Chondrocyte (in vitro differentiated cells): Measurements from ENCODE around the gene ZNRD2. TPM values are rescaled to one million over a fixed set of nuclear protein-coding genes. Genes with fewer than 3 reads are reported as not detected.

ENCODE experiments used
- DNase-seq: peaks from one replicate; pipeline ENCODE4 v3.0.0; 2021; ENCODE audit warnings: mixed read lengths, low spot score
- H3K27ac Mint-ChIP-seq: one replicate; pipeline ENCODE4 v1.8.0; 2021; ENCODE audit warnings: mild to moderate bottlenecking, moderate library complexity, mixed read lengths; ENCODE audit not compliant: unreplicated experiment
- H3K27me3 Mint-ChIP-seq: 2 replicates; pipeline ENCODE4 v1.8.0; 2021; ENCODE audit warnings: low read depth, mixed read lengths
- H3K36me3 Mint-ChIP-seq: 2 replicates; pipeline ENCODE4 v1.8.0; 2021; ENCODE audit warnings: low read depth, mixed read lengths
- H3K4me1 Mint-ChIP-seq: 2 replicates; pipeline ENCODE4 v1.8.0; 2021; ENCODE audit warnings: low read depth, mild to moderate bottlenecking, mixed read lengths
- H3K4me3 Mint-ChIP-seq: one replicate; pipeline ENCODE4 v1.8.0; 2021; ENCODE audit warnings: mild to moderate bottlenecking, moderate library complexity, mixed read lengths; ENCODE audit not compliant: unreplicated experiment
- H3K9me3 Mint-ChIP-seq: 2 replicates; pipeline ENCODE4 v1.8.0; 2021; ENCODE audit warnings: low read depth, mixed read lengths
- total RNA-seq: library from RNA; stranded (reverse); gene quantifications from 3 replicates; pipeline ENCODE4 v1.2.1, GENCODE V29; 2021
- TF ChIP-seq, protein P1 (sequence below): fragments of 200-600 bp; sonication (generic); IDR thresholded peaks from 2 replicates; pipeline ENCODE4 v1.5.0; 2021; ENCODE audit warnings: antibody characterized with exemption, mild to moderate bottlenecking, moderate library complexity

ZNRD2 gene
- total RNA-seq, 1 donor from 2014 or later = 26.4 TPM

DNA sequence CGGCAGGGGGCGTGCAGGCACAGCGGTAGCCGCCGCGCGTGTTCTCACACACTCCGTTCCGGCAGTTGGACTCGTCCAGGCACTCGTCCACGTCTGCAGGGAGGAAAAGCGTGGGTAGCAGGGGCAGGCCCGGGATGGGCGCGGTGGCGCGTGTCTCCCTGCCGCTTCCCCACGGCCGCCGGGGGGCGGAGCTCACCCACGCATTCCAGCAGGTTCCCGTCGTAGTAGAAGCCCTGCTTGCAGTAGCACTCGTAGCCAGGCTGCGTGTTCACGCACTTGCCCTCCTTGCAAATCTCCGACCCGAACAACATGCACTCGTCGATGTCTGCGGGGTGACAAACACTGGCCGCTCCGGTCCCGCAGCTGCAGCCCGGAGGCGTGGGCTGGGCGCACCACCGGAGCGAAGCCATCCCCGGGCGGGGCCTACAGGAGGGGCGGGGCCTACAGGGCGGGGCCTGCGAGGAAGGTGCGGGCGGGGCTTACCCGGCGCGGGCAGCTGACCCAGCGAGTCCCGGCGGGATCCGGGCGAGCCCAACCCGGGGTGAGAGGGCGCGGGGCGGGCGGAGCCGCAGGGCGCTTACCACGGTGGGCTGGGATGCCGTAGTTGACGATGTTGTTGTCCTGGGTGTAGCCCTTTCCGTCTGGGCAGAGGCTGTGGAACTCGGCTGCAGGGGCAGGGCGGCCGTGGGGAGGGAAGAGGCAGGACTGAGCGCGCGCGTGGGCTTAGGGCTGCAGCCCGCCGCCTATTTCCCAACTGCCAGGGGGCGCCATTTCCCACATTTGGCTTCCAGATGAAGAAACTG is 29.8 kb upstream of the ZNRD2 start:
- Mint-ChIP-seq H3K27me3 (no peaks in the 10 kb centered on the region), H3K36me3 (peaks cover 13% of the 10 kb centered on the region), H3K9me3 (no peaks in the 10 kb centered on the region), H3K4me3 (peak overlapping the region; percentile 66), H3K27ac (peak overlapping the region; percentile 75), H3K4me1 (peaks cover 24% of the 10 kb centered on the region)
- DNase-seq = no peak
- TF ChIP-seq, protein P1, sequence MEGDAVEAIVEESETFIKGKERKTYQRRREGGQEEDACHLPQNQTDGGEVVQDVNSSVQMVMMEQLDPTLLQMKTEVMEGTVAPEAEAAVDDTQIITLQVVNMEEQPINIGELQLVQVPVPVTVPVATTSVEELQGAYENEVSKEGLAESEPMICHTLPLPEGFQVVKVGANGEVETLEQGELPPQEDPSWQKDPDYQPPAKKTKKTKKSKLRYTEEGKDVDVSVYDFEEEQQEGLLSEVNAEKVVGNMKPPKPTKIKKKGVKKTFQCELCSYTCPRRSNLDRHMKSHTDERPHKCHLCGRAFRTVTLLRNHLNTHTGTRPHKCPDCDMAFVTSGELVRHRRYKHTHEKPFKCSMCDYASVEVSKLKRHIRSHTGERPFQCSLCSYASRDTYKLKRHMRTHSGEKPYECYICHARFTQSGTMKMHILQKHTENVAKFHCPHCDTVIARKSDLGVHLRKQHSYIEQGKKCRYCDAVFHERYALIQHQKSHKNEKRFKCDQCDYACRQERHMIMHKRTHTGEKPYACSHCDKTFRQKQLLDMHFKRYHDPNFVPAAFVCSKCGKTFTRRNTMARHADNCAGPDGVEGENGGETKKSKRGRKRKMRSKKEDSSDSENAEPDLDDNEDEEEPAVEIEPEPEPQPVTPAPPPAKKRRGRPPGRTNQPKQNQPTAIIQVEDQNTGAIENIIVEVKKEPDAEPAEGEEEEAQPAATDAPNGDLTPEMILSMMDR = peak; percentile 90

GRCh38 chr11:65541093-65541982 is 28.9 kb upstream of the ZNRD2 start:
- no peaks in the 10 kb centered on the region for H3K27me3 Mint-ChIP-seq

GRCh38 chr11:65542738-65543390 is 27.4 kb upstream of the ZNRD2 start:
- TF ChIP-seq, protein P1 = no peak
- peaks cover 20% of the 10 kb centered on the region for H3K4me1 Mint-ChIP-seq
- H3K27ac Mint-ChIP-seq = no peak overlapping the region
- DNase-seq = no peak
- no peaks in the 10 kb centered on the region for H3K9me3 Mint-ChIP-seq
- H3K27me3 Mint-ChIP-seq = no peaks in the 10 kb centered on the region
- H3K36me3 Mint-ChIP-seq = peaks cover 15% of the 10 kb centered on the region
- H3K4me3 Mint-ChIP-seq = no peak overlapping the region

More at GRCh38 chr11:65541093-65541982, 28.9 kb upstream of the ZNRD2 start:
- no peaks in the 10 kb centered on the region for H3K9me3 Mint-ChIP-seq
- TF ChIP-seq, protein P1 = peak; percentile 63
- peak overlapping the region; percentile 81 for H3K27ac Mint-ChIP-seq
- H3K4me1 Mint-ChIP-seq = peaks cover 24% of the 10 kb centered on the region
- peaks cover 18% of the 10 kb centered on the region for H3K36me3 Mint-ChIP-seq
- DNase-seq = no peak
- H3K4me3 Mint-ChIP-seq = peak overlapping the region; percentile 66

GRCh38 chr11:65545853-65546216 is 24.4 kb upstream of the ZNRD2 start:
- Mint-ChIP-seq H3K9me3 (no peaks in the 10 kb centered on the region), H3K36me3 (peaks cover 31% of the 10 kb centered on the region), H3K27me3 (no peaks in the 10 kb centered on the region), H3K4me1 (peaks cover 12% of the 10 kb centered on the region), H3K4me3 (no peak overlapping the region), H3K27ac (no peak overlapping the region)
- TF ChIP-seq, protein P1 = no peak
- no peak for DNase-seq
